IMR-90 (cell line): ENCODE data around the gene PCARE. TPM values are rescaled to one million over a fixed set of nuclear protein-coding genes. Genes with fewer than 3 reads are reported as not detected.

Experiments
- ATAC-seq: fragments of 200-7000 bp; cut with Tn5 transposase; 2 replicates; pipeline ENCODE4 v1.9.1; 2020; ENCODE audit warnings: low read depth, mild to moderate bottlenecking, moderate library complexity
- BruUV-seq: library from RNA; stranded (reverse); fragments of 400-500 nt; replicated peaks from 2 replicates; lab custom pipeline; 2021; lab: Mats Ljungman, UMichigan
- CTCF ChIA-PET: fragments of 300-600 bp; formaldehyde crosslinking; extraction: SDS; loops from one replicate; lab custom pipeline; 2021; ENCODE audit warnings: antibody characterized with exemption; lab: Yijun Ruan, JAX
- POLR2A ChIA-PET: fragments of 300-600 bp; sonication (Branson Sonifier 250); formaldehyde crosslinking; loops from one replicate; lab custom pipeline; 2022; ENCODE audit warnings: antibody characterized with exemption; ENCODE audit not compliant: unreplicated experiment; lab: Charles Lee
- DNase-seq: peaks from one replicate; pipeline ENCODE4 v3.0.0; 2013
- H2AFZ ChIP-seq: replicated peaks from 2 replicates; pipeline ENCODE3; 2013; ENCODE audit warnings: low read length, mild to moderate bottlenecking; ENCODE audit not compliant: poor library complexity
- H2AK5ac ChIP-seq: 2 replicates; pipeline ENCODE4 v1.6.1; 2013; ENCODE audit warnings: low read depth, low read length, inconsistent platforms
- H2AK9ac ChIP-seq: replicated peaks from 2 replicates; pipeline ENCODE3; 2013; ENCODE audit warnings: mild to moderate bottlenecking, low read depth, low read length, moderate library complexity; ENCODE audit not compliant: poor library complexity
- H2BK120ac ChIP-seq: 2 replicates; pipeline ENCODE4 v1.6.1; 2013; ENCODE audit warnings: low read depth, low read length, inconsistent platforms
- H2BK15ac ChIP-seq: 3 replicates; pipeline ENCODE4 v1.6.1; 2013; ENCODE audit warnings: low read depth, low read length, inconsistent platforms
- H2BK20ac ChIP-seq: 2 replicates; pipeline ENCODE4 v1.6.1; 2013; ENCODE audit warnings: low read depth, mild to moderate bottlenecking, inconsistent platforms, low read length, moderate library complexity
- H2BK5ac ChIP-seq: 2 replicates; pipeline ENCODE4 v1.6.1; 2013; ENCODE audit warnings: mild to moderate bottlenecking, low read depth, low read length, inconsistent platforms; ENCODE audit not compliant: poor library complexity, severe bottlenecking
- H3K14ac ChIP-seq: replicated peaks from 2 replicates; pipeline ENCODE4 v1.6.1; 2013; ENCODE audit warnings: low read depth, low read length, inconsistent platforms
- H3K18ac ChIP-seq: 2 replicates; pipeline ENCODE4 v1.6.1; 2013; ENCODE audit warnings: low read depth, low read length, control low read depth
- H3K23ac ChIP-seq: 2 replicates; pipeline ENCODE4 v1.6.1; 2013; ENCODE audit warnings: low read depth, low read length, inconsistent platforms
- H3K27ac ChIP-seq: 2 replicates; pipeline ENCODE4 v1.5.1; 2013; ENCODE audit warnings: mild to moderate bottlenecking, control low read depth, low read length; ENCODE audit not compliant: insufficient read depth
- H3K27me3 ChIP-seq: 2 replicates; pipeline ENCODE4 v1.6.1; 2013; ENCODE audit warnings: low read length; ENCODE audit not compliant: control insufficient read depth, insufficient read depth
- H3K36me3 ChIP-seq: 2 replicates; pipeline ENCODE4 v1.6.1; 2013; ENCODE audit warnings: low read length, mixed read lengths; ENCODE audit not compliant: control insufficient read depth, insufficient read depth
- H3K4ac ChIP-seq: 2 replicates; pipeline ENCODE4 v1.6.1; 2013; ENCODE audit warnings: low read depth, low read length, inconsistent platforms
- H3K4me1 ChIP-seq: 2 replicates; pipeline ENCODE4 v1.6.1; 2013; ENCODE audit warnings: low read length, mixed read lengths; ENCODE audit not compliant: control insufficient read depth, insufficient read depth
- H3K4me2 ChIP-seq: 2 replicates; pipeline ENCODE4 v1.6.1; 2013; ENCODE audit warnings: low read depth, mild to moderate bottlenecking, control low read depth, low read length, moderate library complexity
- H3K4me3 ChIP-seq: 2 replicates; pipeline ENCODE4 v1.5.1; 2013; ENCODE audit warnings: low read depth, mild to moderate bottlenecking, control low read depth, low read length, moderate library complexity; ENCODE audit not compliant: insufficient read depth
- H3K56ac ChIP-seq: 2 replicates; pipeline ENCODE4 v1.6.1; 2013; ENCODE audit warnings: low read length, inconsistent platforms; ENCODE audit not compliant: insufficient read depth; ENCODE audit errors: extremely low read depth
- H3K79me1 ChIP-seq, 2 experiments: 2 replicates each; pipeline ENCODE4 v1.6.1; 2013; ENCODE audit warnings: low read length in 2 of 2, inconsistent platforms in 1 of 2, low read depth in 1 of 2
- H3K9ac ChIP-seq: 2 replicates; pipeline ENCODE4 v1.6.1; 2013; ENCODE audit warnings: low read depth, low read length, control low read depth
- H3K9me1 ChIP-seq: 2 replicates; pipeline ENCODE4 v1.6.1; 2013; ENCODE audit warnings: low read length, inconsistent platforms; ENCODE audit not compliant: insufficient read depth
- H3K9me3 ChIP-seq: 2 replicates; pipeline ENCODE4 v1.6.1; 2013; ENCODE audit warnings: low read length; ENCODE audit not compliant: control insufficient read depth, insufficient read depth
- H4K20me1 ChIP-seq: 2 replicates; pipeline ENCODE4 v1.6.1; 2013; ENCODE audit warnings: low read length, inconsistent platforms; ENCODE audit not compliant: insufficient read depth
- H4K5ac ChIP-seq: 2 replicates; pipeline ENCODE4 v1.6.1; 2013; ENCODE audit warnings: mild to moderate bottlenecking, low read depth, low read length, control low read depth
- H4K8ac ChIP-seq, 2 experiments: 2 replicates each; pipeline ENCODE4 v1.6.1; 2013; ENCODE audit warnings: low read depth in 2 of 2, low read length in 2 of 2, control low read depth in 1 of 2, inconsistent platforms in 1 of 2
- H4K91ac ChIP-seq: 2 replicates; pipeline ENCODE4 v1.6.1; 2013; ENCODE audit warnings: low read depth, low read length, inconsistent platforms; ENCODE audit not compliant: insufficient read depth
- CEBPB ChIP-seq: IDR thresholded peaks from 2 replicates; pipeline ENCODE4 v1.6.1; 2012; ENCODE audit warnings: low read depth, low read length, improper control_type of control experiment
- ELK1 ChIP-seq: fragments of 150-350 bp; IDR thresholded peaks from 2 replicates; pipeline ENCODE4 v1.6.1; 2016; ENCODE audit warnings: low read depth, mild to moderate bottlenecking, low read length, moderate library complexity, borderline replicate concordance
- FOS ChIP-seq: fragments of 150-350 bp; IDR thresholded peaks from 2 replicates; pipeline ENCODE4 v1.6.1; 2016; ENCODE audit warnings: low read depth, low read length
- MAZ ChIP-seq: IDR thresholded peaks from 2 replicates; pipeline ENCODE4 v1.6.1; 2012; ENCODE audit warnings: low read depth, mild to moderate bottlenecking, low read length, improper control_type of control experiment, moderate library complexity, borderline replicate concordance
- RAD21 ChIP-seq: IDR thresholded peaks from 2 replicates; pipeline ENCODE4 v1.6.1; 2012; ENCODE audit warnings: low read length, improper control_type of control experiment
- SMC3 ChIP-seq: fragments of 150-350 bp; IDR thresholded peaks from 2 replicates; pipeline ENCODE4 v1.6.1; 2016; ENCODE audit warnings: low read depth, mild to moderate bottlenecking, antibody characterized with exemption, low read length, moderate library complexity
- WGBS, 2 experiments: methylation state at CpG; one replicate each; pipeline versions ENCODE4 v1.1.5 to v1.1.7; 2013; ENCODE audit warnings: missing lambda C conversion rate in 2 of 2; ENCODE audit not compliant: insufficient read length in 1 of 2; ENCODE audit errors: extremely low coverage in 2 of 2; 5-methylcytosine and 5-hydroxymethylcytosine counted together
- dilution Hi-C: fragments of 300-500 bp; cut with HindIII; formaldehyde crosslinking; loops from one replicate; pipeline ENCODE4 v1.14.3; 2018; ENCODE audit warnings: low sequenced_read_pairs; ENCODE audit not compliant: unreplicated experiment
- in situ Hi-C: fragments of 300-500 bp; cut with MboI; formaldehyde crosslinking; loops from 3 replicates; pipeline ENCODE4 v1.14.3; 2019; ENCODE audit warnings: low sequenced_read_pairs, inconsistent platforms, mixed read lengths
- intact Hi-C: fragments of 100-400 bp; cut with micrococcal nuclease; formaldehyde crosslinking; loops from 2 replicates; pipeline ENCODE4 v1.10.0; 2022
- polyA plus RNA-seq, 3 experiments: library from polyadenylated mRNA; depleted of rRNA; stranded (reverse); fragments of >200 nt; gene quantifications; 2 replicates each; pipeline ENCODE4 v1.2.3, GENCODE V29; 2012; ENCODE audit warnings: low replicate concordance in 1 of 3
- total RNA-seq: library from RNA; depleted of rRNA; stranded (reverse); fragments of >200 nt; gene quantifications from 2 replicates; pipeline ENCODE4 v1.2.3, GENCODE V29; 2012

PCARE gene
- total and polyA plus RNA-seq, 2 of the 4 experiments (the other 2 are of a cell fraction): not detected

GRCh38 chr2:29080886-29081743 is 6.8 kb upstream of the PCARE start:
- Histone ChIP-seq H3K79me1 (no peaks in the 10 kb centered on the region), H2AK9ac (peak overlapping the region; percentile 16), H3K4me3 (no peak overlapping the region), H3K14ac (no peak overlapping the region), H3K36me3 (no peaks in the 10 kb centered on the region), H3K56ac (no peak overlapping the region), H3K9me1 (no peaks in the 10 kb centered on the region), H2BK15ac (no peak overlapping the region), H2BK5ac (no peak overlapping the region), H3K27ac (no peak overlapping the region), H3K27me3 (no peaks in the 10 kb centered on the region), H2BK20ac (no peak overlapping the region), H3K4ac (no peak overlapping the region), H4K91ac (no peak overlapping the region), H3K4me1 (no peaks in the 10 kb centered on the region), H3K9ac (no peak overlapping the region), H4K5ac (no peak overlapping the region), H3K18ac (no peak overlapping the region), H3K4me2 (no peak overlapping the region), H2AK5ac (no peak overlapping the region), H3K23ac (no peak overlapping the region), H2AFZ (peak overlapping the region; percentile 21), H2BK120ac (no peak overlapping the region), H4K20me1 (no peaks in the 10 kb centered on the region), H3K9me3 (peaks cover 11% of the 10 kb centered on the region), H4K8ac (no peak overlapping the region)
- ChIA-PET CTCF (no interaction called here), POLR2A (no interaction called here)
- no peak for DNase-seq
- dilution Hi-C loops (no loop called here), intact Hi-C loops (no loop called here), in situ Hi-C loops (no loop called here)
- no peak for TF ChIP-seq SMC3
- peak; percentile 48; the same call in 1 of the 2 replicates for TF ChIP-seq CEBPB
- TF ChIP-seq MAZ: no peak
- TF ChIP-seq RAD21: no peak
- no peak for TF ChIP-seq FOS
- TF ChIP-seq ELK1: no peak
- ATAC-seq: no peak
- no TSS peak for BruUV-seq
- no CpG with 5 or more reads among the region's 12 CpGs for WGBS, 2 experiments
